Brain pericyte (primary cell): ENCODE measurements around the gene ONECUT2.
"Not testable (repeated sequence)": the region's sequence is repeated elsewhere in the genome, so short reads cannot be mapped to it uniquely, and the experiment has no call there.

Experiments
- DNase-seq: peaks from one replicate; pipeline ENCODE4 v3.0.0-alpha.2; 2012; ENCODE audit warnings: low read depth, low spot score

The ONECUT2 gene

GRCh38 chr18:57446322-57446721 lies 11.1 kb downstream of the ONECUT2 start:
- no peak for DNase-seq

GRCh38 chr18:57447154-57447621 lies 12.0 kb downstream of the ONECUT2 start:
- no peak for DNase-seq

- no peak for DNase-seq
Observed at GRCh38 chr18:57455576-57456129, 20.5 kb downstream of the ONECUT2 start.

GRCh38 chr18:57461652-57462269 lies 26.6 kb downstream of the ONECUT2 start:
- DNase-seq, result no peak

DNA sequence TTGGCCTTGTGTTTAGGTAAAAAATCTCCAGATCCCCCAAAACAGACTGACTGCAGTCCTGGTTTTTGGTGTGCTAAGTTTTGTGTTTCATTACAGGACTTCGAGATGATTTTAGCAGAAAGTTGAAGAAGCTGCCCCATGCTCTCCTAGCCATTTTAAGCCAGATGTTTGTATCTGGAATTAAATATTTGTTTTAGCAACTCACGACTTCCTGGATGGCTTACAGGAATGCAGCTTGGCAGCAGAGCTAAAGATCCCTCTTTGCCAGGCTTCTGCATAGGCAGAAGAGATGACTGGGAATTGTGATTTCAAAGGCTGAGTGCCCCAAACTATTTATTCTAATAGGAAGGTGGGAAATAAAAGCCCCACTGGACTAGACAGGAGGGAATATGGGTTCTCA lies 31.1 kb downstream of the ONECUT2 start:
- DNase-seq, result no peak

GRCh38 chr18:57466745-57467409 lies 31.7 kb downstream of the ONECUT2 start:
- DNase-seq, result no peak

DNA sequence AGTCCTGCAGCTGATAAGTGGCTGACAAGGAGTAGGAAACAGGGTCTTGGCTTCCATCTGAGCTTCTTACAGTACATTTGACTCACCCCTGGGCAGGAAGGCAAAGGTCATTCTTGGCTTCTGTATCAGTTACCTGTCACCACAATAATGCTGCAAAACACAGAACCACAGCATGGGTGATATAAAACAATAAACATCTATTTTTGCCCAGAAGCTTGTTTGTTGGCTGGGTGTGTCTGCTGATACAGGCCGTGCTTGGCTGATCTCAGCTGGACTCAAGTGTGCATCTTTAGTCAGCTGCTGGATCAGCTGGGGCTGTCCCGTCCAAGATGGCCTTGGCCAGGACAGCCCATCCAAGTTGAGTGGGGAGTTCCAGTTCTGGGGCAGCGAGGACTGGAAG lies 34.7 kb downstream of the ONECUT2 start:
- DNase-seq, result no peak

DNA sequence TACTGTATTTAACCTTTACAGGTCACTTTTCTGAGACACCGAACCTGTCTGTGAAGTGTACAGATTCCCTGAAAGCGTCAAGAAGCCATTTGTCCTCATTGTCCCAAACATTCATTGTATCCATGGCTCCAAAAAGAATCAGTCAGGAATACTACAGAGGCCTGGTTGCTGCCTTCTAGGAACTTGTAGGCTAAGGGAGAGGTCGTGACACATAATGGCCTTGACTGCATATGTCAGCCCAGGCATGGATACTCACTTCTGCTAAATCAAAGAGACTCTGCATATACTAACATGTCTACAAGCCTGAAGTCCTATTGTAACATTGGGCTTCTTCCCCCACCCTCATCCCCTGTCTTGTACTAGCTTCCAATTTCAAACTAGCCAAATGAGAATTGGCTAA lies 40.2 kb downstream of the ONECUT2 start:
- DNase-seq, result no peak

DNA sequence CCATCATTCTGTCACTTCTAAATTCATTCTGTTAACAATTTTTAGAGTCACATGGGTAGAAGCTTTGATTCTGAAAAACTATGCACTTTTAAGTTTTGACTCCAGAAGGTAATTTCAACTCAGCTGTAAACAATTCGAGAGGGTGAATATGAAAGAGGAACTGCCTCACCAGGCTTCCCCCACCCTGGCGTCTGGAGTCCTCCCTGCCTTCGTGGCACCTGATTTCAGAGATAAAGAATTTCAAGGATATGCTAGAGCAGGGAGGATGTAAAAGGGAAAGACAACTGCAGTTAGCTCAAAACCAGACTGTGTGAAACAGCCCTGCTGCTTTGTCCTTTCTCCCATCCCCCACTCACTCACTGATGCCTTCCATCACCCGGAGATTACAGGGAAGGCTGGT lies 40.7 kb downstream of the ONECUT2 start:
- DNase-seq, result no peak

GRCh38 chr18:57480733-57481132 lies 45.6 kb downstream of the ONECUT2 start:
- no peak for DNase-seq

GRCh38 chr18:57497372-57498294 lies 62.5 kb downstream of the ONECUT2 start:
- no peak for DNase-seq

- no peak for DNase-seq
Observed at GRCh38 chr18:57498682-57499256, 63.6 kb downstream of the ONECUT2 start.

DNA sequence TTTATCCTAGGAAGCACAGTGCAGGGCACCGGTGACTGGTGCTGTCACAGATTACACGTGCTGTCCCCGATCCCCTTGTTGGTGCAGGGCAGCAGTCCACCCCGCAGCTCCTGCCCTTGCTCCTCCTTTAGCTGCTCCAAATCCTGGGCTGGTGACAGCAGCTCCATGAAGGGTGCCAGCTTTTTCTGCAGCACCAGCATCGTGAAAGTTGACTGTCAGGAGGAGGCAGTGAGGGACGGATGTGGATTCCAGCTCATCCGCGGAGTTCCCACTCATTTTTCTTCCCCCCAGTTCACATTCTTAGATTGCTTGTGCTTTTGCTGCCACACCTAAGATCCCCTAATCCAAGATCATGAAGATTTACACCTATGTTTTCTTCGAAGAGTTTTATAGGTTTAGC lies 67.5 kb downstream of the ONECUT2 start:
- no peak for DNase-seq

- no peak for DNase-seq
Observed at GRCh38 chr18:57505231-57505630, 70.1 kb downstream of the ONECUT2 start.

- DNase-seq, result no peak
Observed at GRCh38 chr18:57516056-57516455, 80.9 kb downstream of the ONECUT2 start.

DNA sequence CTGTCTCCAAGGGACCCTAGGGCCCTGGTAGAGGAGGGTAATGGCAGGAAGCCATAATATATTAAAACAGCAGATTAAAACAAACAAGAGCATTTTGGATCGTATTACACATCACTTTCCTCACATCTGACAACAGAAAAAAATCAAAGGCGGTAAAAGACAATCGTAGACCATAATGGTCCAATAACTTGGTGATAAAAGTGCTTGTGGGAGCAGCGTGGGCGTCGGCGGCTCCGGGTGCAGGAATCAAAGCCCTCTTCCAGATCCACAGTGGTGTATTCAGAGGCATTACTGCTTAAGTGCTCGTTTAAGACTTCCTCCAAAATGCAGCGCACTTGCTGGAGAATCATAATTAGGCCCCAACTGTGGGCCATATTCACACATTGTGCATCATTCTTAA lies 83.4 kb downstream of the ONECUT2 start:
- no peak for DNase-seq

- DNase-seq, result no peak
Observed at GRCh38 chr18:57519668-57520424, 84.7 kb downstream of the ONECUT2 start.

DNA sequence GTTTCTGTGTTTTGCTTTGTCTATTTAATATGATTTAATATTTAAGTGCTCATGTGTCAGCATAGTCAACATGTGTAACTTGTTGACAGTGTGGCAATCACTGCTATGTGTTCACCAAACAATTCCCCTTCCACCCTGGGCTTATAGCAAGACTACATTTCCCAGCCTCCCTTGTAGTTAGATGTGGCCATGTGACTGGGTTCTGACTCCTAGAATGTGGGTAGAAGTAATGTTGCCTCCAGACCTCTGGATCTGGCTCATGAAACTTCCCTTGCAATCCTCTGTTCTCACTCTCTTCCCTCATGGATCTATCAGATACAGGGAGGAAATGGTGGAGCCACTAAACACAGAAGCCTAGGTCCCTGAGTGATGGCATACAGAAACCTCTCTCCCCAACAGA lies 87.2 kb downstream of the ONECUT2 start:
- not testable (repeated sequence) for DNase-seq

DNA sequence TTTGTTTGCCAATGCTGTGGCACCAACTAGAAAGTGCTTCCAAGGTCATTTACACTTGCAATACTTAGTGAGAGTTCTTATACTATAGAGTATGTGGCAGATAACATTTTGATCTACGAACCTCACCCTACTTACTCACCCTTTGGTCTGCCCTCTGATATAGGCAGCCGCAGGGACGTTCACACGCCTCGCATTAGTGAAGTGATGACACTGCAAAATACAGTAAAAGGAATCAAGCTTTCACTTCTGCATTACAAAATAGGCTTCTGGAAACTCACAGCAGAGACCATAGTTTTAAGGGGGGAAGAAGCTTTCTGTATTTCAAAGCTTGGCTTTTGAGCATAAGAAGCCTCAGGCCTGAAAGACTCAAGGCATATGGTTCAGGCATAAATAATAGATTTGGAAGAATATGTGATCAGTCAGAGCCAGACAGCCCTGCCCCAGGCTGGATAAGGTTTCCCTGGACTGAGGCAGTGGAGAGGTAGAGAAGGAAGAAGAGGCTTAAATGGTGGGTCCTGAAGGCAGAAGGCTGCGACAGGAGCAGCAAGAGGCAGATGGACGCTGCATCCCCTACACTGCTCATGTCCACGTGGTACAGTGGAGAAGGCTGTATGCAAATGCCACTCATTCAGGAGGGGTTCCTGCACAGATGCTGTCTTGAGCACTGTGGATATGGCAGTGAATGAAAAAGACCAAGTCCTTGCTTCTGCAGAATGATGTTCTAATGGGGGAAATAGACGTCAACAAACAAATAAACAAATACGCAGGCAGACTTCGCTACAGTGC lies 88.2 kb downstream of the ONECUT2 start:
- no peak for DNase-seq

- no peak for DNase-seq
Observed at GRCh38 chr18:57527556-57528229, 92.5 kb downstream of the ONECUT2 start.
